ENCODE data around the gene ZNF804B.

DNA sequence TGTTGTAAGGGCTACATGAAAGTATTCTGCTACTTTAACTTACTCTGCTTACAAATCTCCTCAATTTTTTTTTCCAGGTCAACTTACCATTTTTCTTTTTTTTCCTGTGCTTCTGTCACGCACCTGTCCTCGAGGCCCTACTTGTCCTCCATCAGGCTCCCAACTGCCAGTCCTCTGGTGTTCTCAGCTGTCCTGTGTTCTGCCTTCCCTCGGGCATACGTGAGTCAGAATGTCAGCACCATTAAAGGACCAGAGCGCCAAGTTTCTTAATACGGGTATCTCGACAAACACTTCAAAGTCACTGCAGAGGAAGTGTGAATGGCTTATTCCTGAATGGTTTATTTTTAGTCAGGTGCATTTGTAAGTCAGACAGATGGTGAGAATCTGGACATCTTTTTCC is 36.1 kb downstream of the ZNF804B start, which contains the start of gene TEX47:
- no peak for TF ChIP-seq CTCF (IDR thresholded peaks at IDR 0.05; ENCODE audit: low read depth, low read length)
- TF ChIP-seq EZH2phosphoT487 (IDR thresholded peaks at IDR 0.05; ENCODE audit: low read depth), result no peak

Measured in OCI-LY3 (cell line).